Body of pancreas (tissue), 4 donors: ENCODE data around the gene PCSK2. TPM values are rescaled to one million over a fixed set of nuclear protein-coding genes. Genes with fewer than 3 reads are reported as not detected.

Experiments used
- ATAC-seq: fragments of 150-250 bp; one replicate; pipeline ENCODE4 v1.9.1; 2016
- DNase-seq, 4 donors: peaks; one replicate each; pipeline ENCODE4 v3.0.0-alpha.2; 2019
- H3K27ac ChIP-seq, 4 donors: fragments of 200-600 bp; sonication (generic); 1 replicate in 3 of 4; 2 replicates in 1 of 4; pipeline versions ENCODE4 v1.5.1 to v1.6.1; 2016 to 2019; ENCODE audit warnings: mild to moderate bottlenecking in 1 of 4, mixed read lengths in 1 of 4, moderate library complexity in 1 of 4
- H3K27me3 ChIP-seq, 2 donors: fragments of 200-600 bp; sonication (generic); one replicate each; pipeline ENCODE4 v1.6.0; 2016; ENCODE audit warnings: mild to moderate bottlenecking in 1 of 2
- H3K36me3 ChIP-seq, 2 donors: fragments of 200-600 bp; sonication (generic); replicated peaks in 1 of 2; 2 replicates each; pipeline ENCODE4 v1.5.1; 2016; ENCODE audit warnings: low read depth in 2 of 2; ENCODE audit not compliant: insufficient read depth in 1 of 2
- H3K4me1 ChIP-seq: fragments of 200-600 bp; sonication (generic); one replicate; pipeline ENCODE4 v1.6.0; 2016
- H3K4me3 ChIP-seq, 2 donors: fragments of 200-600 bp; sonication (generic); 1 replicate in 1 of 2; 2 replicates in 1 of 2; pipeline ENCODE4 v1.5.1; 2016 to 2019
- H3K9me3 ChIP-seq, 3 donors: fragments of 200-600 bp; sonication (generic); 1 replicate in 2 of 3; 2 replicates in 1 of 3; pipeline ENCODE4 v1.5.1; 2016
- CTCF ChIP-seq, 7 experiments: fragments of 450-650 bp in 4 of 7; fragments of 200-600 bp in 3 of 7; sonication (generic) in 3 of 7; IDR thresholded peaks; one replicate each; pipeline ENCODE4 v1.5.1; 2016 to 2019; ENCODE audit warnings: antibody characterized with exemption in 7 of 7
- POLR2A ChIP-seq, 3 donors: fragments of 450-650 bp; IDR thresholded peaks; one replicate each; pipeline ENCODE4 v1.6.1; 2016; ENCODE audit warnings: antibody characterized with exemption in 3 of 3, mild to moderate bottlenecking in 2 of 3
- WGBS, 2 donors: methylation state at CpG; one replicate each; pipeline ENCODE4 v1.1.5; 2017; 5-methylcytosine and 5-hydroxymethylcytosine counted together
- intact Hi-C: fragments of 100-400 bp; cut with DNase I; formaldehyde crosslinking; loops from one replicate; pipeline ENCODE4 v1.15.1; 2023
- total RNA-seq, 2 donors: library from RNA; depleted of rRNA; stranded (reverse); fragments of >200 nt; gene quantifications; one replicate each; pipeline ENCODE4 v1.1.0, GENCODE V29; 2016

The PCSK2 gene
- total RNA-seq, 2 donors from 2014 or later: 3.3 to 7.0 TPM

DNA sequence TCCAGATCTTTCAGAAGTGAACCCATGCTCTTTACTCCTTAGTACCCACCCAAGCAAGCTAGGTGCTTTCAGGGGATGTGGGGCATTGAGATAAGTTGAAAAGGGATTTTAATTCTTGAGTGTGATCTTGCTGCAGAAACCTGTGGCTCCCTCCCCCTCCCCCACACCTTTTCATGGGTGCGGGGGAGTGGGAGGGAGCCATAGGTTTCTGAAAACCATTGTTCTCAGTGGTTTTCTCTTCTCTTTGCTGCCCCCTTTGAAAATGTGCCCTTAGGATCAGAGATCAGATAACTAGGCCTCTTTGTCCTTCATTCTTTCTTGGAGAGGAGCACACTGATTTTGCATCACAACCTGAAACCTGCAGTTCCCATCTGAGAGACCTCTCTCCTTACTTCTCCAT lies 2.4 kb downstream of the PCSK2 start:
- 40 to 67% methylated on average over 1 of the region's 1 CpG for WGBS, 2 donors
- H3K27ac ChIP-seq: no peak overlapping the region

GRCh38 chr20:17233626-17234025 lies 6.8 kb downstream of the PCSK2 start:
- ATAC-seq (no peak), DNase-seq (no peak)
- H3K27me3 ChIP-seq: no peaks in the 10 kb centered on the region
- no peaks in the 10 kb centered on the region for H3K36me3 ChIP-seq
- no peak overlapping the region for H3K27ac ChIP-seq
- intact Hi-C loops: no loop called here
- no peaks in the 10 kb centered on the region for H3K4me1 ChIP-seq
- H3K9me3 ChIP-seq: no peaks in the 10 kb centered on the region
- WGBS, 2 donors: 62 to 71% methylated on average over 4 of the region's 4 CpGs
- TF ChIP-seq CTCF (IDR thresholded peaks at IDR 0.05): no peak
- no peak overlapping the region for H3K4me3 ChIP-seq

More for the DNA sequence above, 2.4 kb downstream of the PCSK2 start:
- Histone ChIP-seq H3K27me3 (peaks cover 0 to 5% of the 10 kb centered on the region in 2 donors), H3K4me1 (peaks cover 17% of the 10 kb centered on the region), H3K9me3 (no peaks in the 10 kb centered on the region), H3K4me3 (no peak overlapping the region), H3K36me3 (no peaks in the 10 kb centered on the region)
- ATAC-seq (no peak), DNase-seq (no peak)
- TF ChIP-seq POLR2A (IDR thresholded peaks at IDR 0.05) (no peak), CTCF (IDR thresholded peaks at IDR 0.05) (no peak)
- intact Hi-C loops: no loop called here

- Histone ChIP-seq H3K27ac (no peak overlapping the region), H3K4me3 (no peak overlapping the region), H3K27me3 (no peaks in the 10 kb centered on the region), H3K4me1 (no peaks in the 10 kb centered on the region), H3K9me3 (no peaks in the 10 kb centered on the region), H3K36me3 (no peaks in the 10 kb centered on the region)
- no peak for TF ChIP-seq POLR2A (IDR thresholded peaks at IDR 0.05)
- no peak for TF ChIP-seq CTCF (IDR thresholded peaks at IDR 0.05)
- no peak for ATAC-seq
- no peak for DNase-seq
- intact Hi-C loops: no loop called here
Measured at GRCh38 chr20:17236766-17237165, 9.9 kb downstream of the PCSK2 start.

DNA sequence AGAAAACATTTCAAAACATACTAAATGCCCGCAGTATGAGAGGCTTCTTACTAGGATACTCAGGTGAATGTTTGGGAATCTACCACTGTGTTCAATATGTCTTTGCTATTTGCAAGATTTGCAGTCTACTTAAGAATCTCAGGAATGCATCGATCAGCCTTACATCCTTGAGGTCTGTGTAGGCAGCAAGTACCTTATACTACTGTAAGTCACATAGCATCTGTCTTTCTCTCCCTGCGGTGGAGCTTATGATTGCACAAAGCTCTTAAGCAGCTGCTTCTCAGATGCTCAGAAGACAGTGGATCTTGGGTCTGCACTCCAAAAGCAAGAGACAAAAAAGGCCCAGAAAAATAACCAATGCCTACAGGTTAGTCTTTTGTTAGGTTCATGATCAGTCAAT lies 21.4 kb downstream of the PCSK2 start:
- WGBS, 2 donors: 79 to 85% methylated on average over 3 of the region's 3 CpGs
- TF ChIP-seq CTCF (IDR thresholded peaks at IDR 0.05) (no peak), POLR2A (IDR thresholded peaks at IDR 0.05) (no peak)
- Histone ChIP-seq H3K36me3 (no peaks in the 10 kb centered on the region), H3K27me3 (no peaks in the 10 kb centered on the region), H3K4me1 (no peaks in the 10 kb centered on the region), H3K27ac (no peak overlapping the region), H3K4me3 (no peak overlapping the region), H3K9me3 (no peaks in the 10 kb centered on the region)
- ATAC-seq (no peak), DNase-seq (no peak)
- intact Hi-C loops: loop anchor here (10.0 kb wide), 1 partner anchor 57 kb away; no protein-coding TSS in a partner anchor

GRCh38 chr20:17262786-17263185 lies 35.9 kb downstream of the PCSK2 start:
- DNase-seq: no peak
- 25 to 40% methylated on average over 3 of the region's 3 CpGs for WGBS, 2 donors
- Histone ChIP-seq H3K9me3 (no peaks in the 10 kb centered on the region), H3K27me3 (no peaks in the 10 kb centered on the region), H3K36me3 (no peaks in the 10 kb centered on the region), H3K27ac (no peak overlapping the region), H3K4me3 (no peak overlapping the region), H3K4me1 (no peaks in the 10 kb centered on the region)
- ATAC-seq: no peak
- no peak for TF ChIP-seq CTCF (IDR thresholded peaks at IDR 0.05)
- TF ChIP-seq POLR2A (IDR thresholded peaks at IDR 0.05): no peak
- intact Hi-C loops: no loop called here
